Colon (tissue), 2 donors: ENCODE results near the gene IQCM.
"Not testable (repeated sequence)": the region's sequence is repeated elsewhere in the genome, so short reads cannot be mapped to it uniquely, and the experiment has no call there.

Experiments
- FAIRE-seq: peaks from 2 replicates; lab custom pipeline; 2012; peaks lifted over from hg19 to GRCh38; lab: Jason Lieb, UNC
- donor health status: control.
- donor health status: control.

Gene IQCM

GRCh38 chr4:149443537-149443936 lies 372.1 kb downstream of the IQCM start:
- peak; percentile 75 for FAIRE-seq

DNA sequence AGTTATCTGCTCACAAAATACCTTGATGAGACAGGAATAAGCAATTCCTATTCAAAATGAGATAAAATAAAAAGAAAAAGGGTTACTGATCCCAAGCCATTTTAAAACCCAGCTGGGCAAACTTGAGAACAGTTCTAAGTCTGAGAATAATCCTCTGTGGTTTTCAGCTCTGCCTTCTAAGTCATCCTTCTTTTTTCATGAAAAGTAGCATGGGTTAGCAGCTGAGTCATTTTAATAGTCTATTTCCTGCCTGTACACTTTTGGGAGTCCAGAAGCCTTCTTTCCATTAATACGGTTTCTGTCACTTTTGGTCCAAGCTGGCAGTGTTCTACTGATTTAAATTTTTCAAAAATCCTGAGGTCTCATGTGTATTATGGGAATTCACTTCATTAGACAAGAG lies 374.3 kb downstream of the IQCM start:
- FAIRE-seq = no peak

GRCh38 chr4:149426461-149426860 lies 389.2 kb downstream of the IQCM start:
- no peak for FAIRE-seq

GRCh38 chr4:149409555-149409962 lies 406.1 kb downstream of the IQCM start:
- FAIRE-seq = no peak

DNA sequence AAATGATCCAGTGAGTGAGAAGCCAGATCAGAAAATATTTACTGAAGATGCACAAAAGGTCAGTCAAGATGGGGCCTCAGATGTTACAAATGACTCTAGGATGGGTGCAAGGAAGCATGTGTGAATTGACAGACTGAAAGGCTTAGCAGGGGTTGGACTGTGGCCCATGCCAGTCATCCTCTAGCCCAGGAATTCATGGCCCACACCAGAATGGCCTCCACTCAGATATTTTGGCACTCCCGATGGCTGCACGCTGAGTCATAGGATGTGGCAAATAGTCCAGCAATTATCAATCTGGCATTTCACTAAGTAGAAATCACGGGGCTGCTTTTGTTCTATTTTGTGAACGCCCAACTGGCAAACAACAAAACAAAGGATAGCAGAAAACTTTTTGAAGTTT lies 406.5 kb downstream of the IQCM start:
- no peak for FAIRE-seq

- FAIRE-seq = no peak
Measured at GRCh38 chr4:149404143-149404542, 411.5 kb downstream of the IQCM start.

- FAIRE-seq = no peak
Measured at GRCh38 chr4:149403081-149403480, 412.6 kb downstream of the IQCM start.

- no peak for FAIRE-seq
Measured at GRCh38 chr4:149398993-149399392, 416.6 kb downstream of the IQCM start.

- FAIRE-seq = no peak
Measured at GRCh38 chr4:149370785-149371420, 444.7 kb downstream of the IQCM start.

DNA sequence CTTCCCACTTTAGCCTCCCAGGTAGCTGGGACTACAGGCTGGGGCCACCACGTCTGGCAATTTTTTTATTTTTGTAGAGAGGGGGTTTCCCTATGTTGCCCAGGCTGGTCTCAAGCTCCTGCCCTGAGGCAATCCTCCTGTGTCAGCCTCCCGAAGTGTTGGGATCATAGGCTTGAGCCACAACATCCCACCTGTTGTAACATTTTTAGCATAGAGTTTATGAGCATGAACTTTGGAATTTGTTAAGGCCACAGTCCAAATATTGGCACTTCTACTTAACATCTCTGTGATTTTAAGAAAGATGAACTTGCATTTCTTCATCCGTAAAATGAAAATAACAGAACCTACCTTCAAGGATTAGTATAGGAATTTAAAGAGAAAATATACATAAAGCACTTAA lies 445.6 kb downstream of the IQCM start:
- no peak for FAIRE-seq

GRCh38 chr4:149353241-149353640 lies 462.4 kb downstream of the IQCM start:
- FAIRE-seq = no peak

DNA sequence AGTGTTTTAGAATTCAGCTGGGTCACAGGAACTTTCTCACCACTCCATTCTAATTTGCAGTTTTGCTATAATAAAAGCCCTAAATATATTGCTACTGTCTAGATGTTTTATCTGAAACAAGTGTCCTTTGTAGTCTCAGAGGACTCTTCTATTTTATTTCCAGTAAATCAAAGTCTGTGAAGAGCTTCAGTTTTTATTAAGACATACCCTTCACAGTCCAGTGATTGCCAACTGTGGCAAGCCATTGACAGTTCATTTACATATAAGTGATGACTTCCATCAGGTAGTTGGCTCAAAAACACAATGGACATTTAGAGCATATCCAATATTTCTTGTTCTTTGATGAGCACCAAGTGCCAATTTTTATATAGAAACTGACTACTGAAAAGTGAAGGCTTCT lies 466.1 kb downstream of the IQCM start:
- no peak for FAIRE-seq

GRCh38 chr4:149347139-149347538 lies 468.5 kb downstream of the IQCM start:
- FAIRE-seq = no peak

DNA sequence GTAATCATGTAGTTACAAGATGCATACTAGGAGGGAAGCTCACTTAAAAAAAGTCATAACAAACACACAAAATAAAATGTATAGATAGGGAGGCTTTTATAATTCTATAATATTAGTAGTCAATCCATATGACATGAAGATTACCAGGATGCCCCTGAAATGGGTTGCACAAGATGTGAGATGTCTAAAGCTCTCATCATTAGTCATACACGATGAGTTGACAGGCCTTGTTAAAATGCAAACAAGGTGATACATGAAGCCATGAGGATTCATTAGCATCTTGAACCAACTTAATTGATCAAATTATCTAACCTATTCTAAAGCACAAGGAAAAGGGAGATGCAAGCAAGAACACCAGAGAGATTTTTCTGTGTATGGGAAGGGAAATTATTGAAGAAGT lies 470.2 kb downstream of the IQCM start:
- FAIRE-seq = no peak

- no peak for FAIRE-seq
Measured at GRCh38 chr4:149344436-149344835, 471.2 kb downstream of the IQCM start.

DNA sequence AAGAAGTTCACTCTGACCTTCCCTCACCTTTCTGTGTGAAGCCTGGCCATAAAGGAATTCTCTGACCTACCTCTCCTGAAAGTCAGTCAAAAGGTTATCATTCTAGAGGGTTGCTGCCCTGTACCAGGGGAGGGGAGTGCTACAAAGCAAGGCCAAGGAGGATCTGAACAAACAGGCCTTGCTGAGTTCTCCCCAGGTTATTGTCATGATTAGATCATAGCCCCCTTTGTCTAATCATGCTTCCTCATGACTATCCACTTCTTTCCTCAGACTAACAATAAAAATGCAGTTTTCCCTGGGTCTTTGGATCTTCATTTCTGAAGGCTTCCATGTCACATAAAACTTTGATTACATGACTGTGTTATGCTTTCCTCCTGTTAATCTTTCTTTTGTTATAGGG lies 472.0 kb downstream of the IQCM start:
- no peak for FAIRE-seq

GRCh38 chr4:149341117-149341516 lies 474.5 kb downstream of the IQCM start:
- FAIRE-seq = not testable (repeated sequence)

DNA sequence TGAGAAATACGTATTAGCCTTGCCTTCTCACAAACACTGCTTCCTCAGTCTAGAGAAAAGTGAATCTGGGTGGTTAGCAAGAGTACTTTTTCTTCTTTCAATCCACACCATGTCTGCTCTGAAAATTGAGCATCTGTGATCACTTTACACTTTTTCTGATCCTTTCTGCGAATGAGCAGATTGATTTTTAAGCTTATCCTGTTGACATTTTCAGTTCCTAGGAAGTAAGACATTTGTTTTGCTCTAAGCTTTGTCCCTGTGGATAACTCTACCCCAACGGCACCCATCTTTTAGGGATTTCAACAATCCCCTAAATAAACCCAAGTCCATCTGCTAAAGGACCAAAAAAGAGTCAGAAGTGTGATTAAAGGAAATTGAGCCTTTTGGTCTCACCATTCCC lies 487.5 kb downstream of the IQCM start:
- FAIRE-seq = no peak

GRCh38 chr4:149322203-149322602 lies 493.4 kb downstream of the IQCM start:
- FAIRE-seq = no peak

DNA sequence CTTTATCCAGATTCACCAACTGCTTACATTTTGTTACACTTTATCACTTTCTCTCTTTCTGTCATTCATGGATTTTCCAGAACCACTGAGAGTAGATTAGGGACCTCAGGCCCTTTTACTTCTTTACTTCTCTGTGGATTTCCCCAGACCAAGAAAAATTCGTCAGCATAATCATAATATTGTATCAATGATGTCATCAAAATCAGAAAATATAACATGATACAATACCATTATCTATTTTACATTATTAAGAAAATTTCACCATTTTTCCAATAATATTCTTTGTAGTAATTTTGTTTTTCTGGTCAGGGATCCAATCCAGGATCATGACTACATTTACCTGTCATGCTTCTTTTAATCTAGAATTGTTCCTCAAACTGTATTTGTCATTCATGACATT lies 494.2 kb downstream of the IQCM start:
- no peak for FAIRE-seq

DNA sequence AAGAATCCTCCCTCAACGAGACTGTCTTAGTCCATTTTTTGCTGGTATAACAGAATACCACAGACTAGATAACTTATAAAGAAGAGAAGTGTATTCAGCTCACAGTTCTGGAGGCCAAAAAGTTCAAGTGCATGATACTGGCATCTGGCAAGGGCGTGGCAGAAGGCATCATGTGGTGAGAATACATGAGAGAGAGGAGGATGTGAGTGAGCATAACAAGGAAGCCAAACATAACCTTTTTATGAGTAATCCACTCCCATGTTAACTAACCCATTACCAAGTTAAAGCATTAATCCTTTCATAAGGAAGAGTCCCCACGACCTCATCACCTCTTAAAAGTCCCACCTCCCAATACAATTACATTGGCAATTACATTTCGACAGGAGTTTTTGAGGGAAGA lies 504.6 kb downstream of the IQCM start:
- FAIRE-seq = no peak

GRCh38 chr4:149306537-149306936 lies 509.1 kb downstream of the IQCM start:
- no peak for FAIRE-seq
